H9 (cell line): ENCODE measurements around the gene PDIA2. TPM values are rescaled to one million over a fixed set of nuclear protein-coding genes. Genes with fewer than 3 reads are reported as not detected.

Experiments used
- DNase-seq: peaks from one replicate; pipeline ENCODE4 v3.0.0-alpha.2; 2017
- H2AFZ ChIP-seq: one replicate; pipeline ENCODE4 v1.6.1; 2013; ENCODE audit warnings: mild to moderate bottlenecking, low read length, control low read depth, moderate library complexity
- H2AK5ac ChIP-seq: 2 replicates; pipeline ENCODE4 v1.6.1; 2013; ENCODE audit warnings: low read length, control low read depth, mixed read lengths; ENCODE audit not compliant: insufficient read length
- H2BK120ac ChIP-seq: one replicate; pipeline ENCODE4 v1.6.1; 2013; ENCODE audit warnings: low read depth, mild to moderate bottlenecking, low read length, control low read depth, inconsistent platforms; ENCODE audit not compliant: poor library complexity, severe bottlenecking
- H2BK12ac ChIP-seq: 2 replicates; pipeline ENCODE4 v1.6.1; 2013; ENCODE audit warnings: low read length, control low read depth, mixed read lengths, low read depth; ENCODE audit not compliant: insufficient read length
- H2BK15ac ChIP-seq: 2 replicates; pipeline ENCODE4 v1.6.1; 2013; ENCODE audit warnings: low read depth, low read length, control low read depth
- H2BK20ac ChIP-seq: one replicate; pipeline ENCODE4 v1.6.1; 2013; ENCODE audit warnings: low read depth, mild to moderate bottlenecking, low read length, control low read depth, inconsistent platforms; ENCODE audit not compliant: poor library complexity, severe bottlenecking
- H2BK5ac ChIP-seq: 2 replicates; pipeline ENCODE4 v1.6.1; 2013; ENCODE audit warnings: low read length, control low read depth, mixed read lengths; ENCODE audit not compliant: insufficient read length
- H3K14ac ChIP-seq: 2 replicates; pipeline ENCODE4 v1.6.1; 2013; ENCODE audit warnings: low read length, control low read depth; ENCODE audit not compliant: insufficient read depth
- H3K18ac ChIP-seq: 2 replicates; pipeline ENCODE4 v1.6.1; 2013; ENCODE audit warnings: low read depth, mild to moderate bottlenecking, mixed read lengths, low read length, control low read depth; ENCODE audit not compliant: insufficient read length
- H3K23ac ChIP-seq: 2 replicates; pipeline ENCODE4 v1.6.1; 2013; ENCODE audit warnings: low read length, control low read depth, mixed read lengths, low read depth; ENCODE audit not compliant: insufficient read length
- H3K23me2 ChIP-seq: 2 replicates; pipeline ENCODE4 v1.6.1; 2013; ENCODE audit warnings: low read depth, mild to moderate bottlenecking, mixed read lengths, low read length, control low read depth; ENCODE audit not compliant: insufficient read length, poor library complexity, severe bottlenecking
- H3K27ac ChIP-seq: 2 replicates; pipeline ENCODE4 v1.5.1; 2013; ENCODE audit warnings: low read length, control low read depth, mixed read lengths, low read depth; ENCODE audit not compliant: insufficient read length
- H3K27me3 ChIP-seq: 2 replicates; pipeline ENCODE4 v1.6.1; 2013; ENCODE audit warnings: low read length, control low read depth, inconsistent platforms; ENCODE audit not compliant: insufficient read depth
- H3K4ac ChIP-seq: 2 replicates; pipeline ENCODE4 v1.6.1; 2013; ENCODE audit warnings: low read depth, mild to moderate bottlenecking, control low read depth, inconsistent platforms, low read length, moderate library complexity
- H3K4me1 ChIP-seq: 2 replicates; pipeline ENCODE4 v1.6.1; 2013; ENCODE audit warnings: low read length, control low read depth, inconsistent platforms; ENCODE audit not compliant: insufficient read depth
- H3K4me2 ChIP-seq: 2 replicates; pipeline ENCODE4 v1.6.1; 2013; ENCODE audit warnings: low read length, control low read depth, mixed read lengths; ENCODE audit not compliant: insufficient read length, insufficient read depth
- H3K56ac ChIP-seq: 2 replicates; pipeline ENCODE4 v1.6.1; 2013; ENCODE audit warnings: low read depth, mild to moderate bottlenecking, mixed read lengths, low read length, control low read depth; ENCODE audit not compliant: insufficient read length
- H3K79me1 ChIP-seq: 2 replicates; pipeline ENCODE4 v1.6.1; 2013; ENCODE audit warnings: low read depth, mild to moderate bottlenecking, moderate library complexity, low read length, control low read depth, inconsistent platforms; ENCODE audit not compliant: insufficient read depth, poor library complexity, severe bottlenecking
- H3K79me2 ChIP-seq: 2 replicates; pipeline ENCODE4 v1.6.1; 2013; ENCODE audit warnings: low read length, control low read depth, inconsistent platforms; ENCODE audit not compliant: insufficient read depth
- H3K9ac ChIP-seq: 2 replicates; pipeline ENCODE4 v1.6.1; 2013; ENCODE audit warnings: low read length, control low read depth, mixed read lengths; ENCODE audit not compliant: insufficient read length; ENCODE audit errors: extremely low read depth
- H3K9me3 ChIP-seq: one replicate; pipeline ENCODE4 v1.6.1; 2013; ENCODE audit warnings: low read depth, low read length, inconsistent platforms; ENCODE audit not compliant: control insufficient read depth
- H3T11ph ChIP-seq: one replicate; pipeline ENCODE4 v1.6.1; 2013; ENCODE audit warnings: mild to moderate bottlenecking, low read length, control low read depth, inconsistent platforms
- H4K20me1 ChIP-seq: one replicate; pipeline ENCODE4 v1.6.1; 2013; ENCODE audit not compliant: control insufficient read depth, insufficient read length, insufficient read depth
- H4K5ac ChIP-seq: 2 replicates; pipeline ENCODE4 v1.6.1; 2013; ENCODE audit warnings: low read depth, mild to moderate bottlenecking, mixed read lengths, low read length, control low read depth; ENCODE audit not compliant: insufficient read length
- H4K8ac ChIP-seq: replicated peaks from 2 replicates; pipeline ENCODE4 v1.6.1; 2013; ENCODE audit warnings: low read length, control low read depth, mixed read lengths, low read depth; ENCODE audit not compliant: insufficient read length
- H4K91ac ChIP-seq: 2 replicates; pipeline ENCODE4 v1.6.1; 2013; ENCODE audit warnings: low read depth, mild to moderate bottlenecking, moderate library complexity, mixed read lengths, low read length, control low read depth; ENCODE audit not compliant: insufficient read length
- H3K27ac Mint-ChIP-seq, 3 experiments: 2 replicates in 2 of 3; 3 replicates in 1 of 3; pipeline ENCODE4 v1.8.0; 2020 to 2021; ENCODE audit warnings: mixed read lengths in 3 of 3, mild to moderate bottlenecking in 1 of 3, moderate library complexity in 1 of 3
- H3K27me3 Mint-ChIP-seq: 2 replicates; pipeline ENCODE4 v1.8.0; 2021; ENCODE audit warnings: low read depth, mild to moderate bottlenecking, moderate library complexity, mixed read lengths
- H3K36me3 Mint-ChIP-seq, 3 experiments: 2 replicates in 2 of 3; 3 replicates in 1 of 3; pipeline ENCODE4 v1.8.0; 2020 to 2021; ENCODE audit warnings: low read depth in 3 of 3, mixed read lengths in 3 of 3; ENCODE audit not compliant: insufficient read depth in 1 of 3
- H3K4me1 Mint-ChIP-seq, 2 experiments: 2 replicates each; pipeline ENCODE4 v1.8.0; 2020; ENCODE audit warnings: mixed read lengths in 2 of 2
- H3K4me3 Mint-ChIP-seq, 2 experiments: 2 replicates in 1 of 2; 3 replicates in 1 of 2; pipeline ENCODE4 v1.8.0; 2020 to 2021; ENCODE audit warnings: mild to moderate bottlenecking in 2 of 2, mixed read lengths in 2 of 2, moderate library complexity in 1 of 2
- H3K9me3 Mint-ChIP-seq, 2 experiments: 2 replicates in 1 of 2; 3 replicates in 1 of 2; pipeline ENCODE4 v1.8.0; 2020; ENCODE audit warnings: mild to moderate bottlenecking in 2 of 2, mixed read lengths in 2 of 2, moderate library complexity in 1 of 2
- WGBS: extraction: QIAGEN DNeasy Blood & Tissue Kit; methylation state at CpG from one replicate; pipeline ENCODE4 v1.1.7; 2013; ENCODE audit warnings: missing lambda C conversion rate, low lambda C conversion rate, mixed read lengths; ENCODE audit not compliant: insufficient read length; ENCODE audit errors: extremely low coverage; 5-methylcytosine and 5-hydroxymethylcytosine counted together
- total RNA-seq: library from RNA; stranded (reverse); gene quantifications from 2 replicates; pipeline ENCODE4 v1.2.1, GENCODE V29; 2021
- TF ChIP-seq, protein P1 (sequence below): fragments of 200-600 bp; sonication (generic); conservative IDR thresholded peaks from 3 replicates; pipeline ENCODE4 v1.8.0; 2021; ENCODE audit warnings: antibody characterized with exemption, mild to moderate bottlenecking

PDIA2 gene
- total RNA-seq, 1 experiment from 2014 or later, result 1.4 TPM

DNA sequence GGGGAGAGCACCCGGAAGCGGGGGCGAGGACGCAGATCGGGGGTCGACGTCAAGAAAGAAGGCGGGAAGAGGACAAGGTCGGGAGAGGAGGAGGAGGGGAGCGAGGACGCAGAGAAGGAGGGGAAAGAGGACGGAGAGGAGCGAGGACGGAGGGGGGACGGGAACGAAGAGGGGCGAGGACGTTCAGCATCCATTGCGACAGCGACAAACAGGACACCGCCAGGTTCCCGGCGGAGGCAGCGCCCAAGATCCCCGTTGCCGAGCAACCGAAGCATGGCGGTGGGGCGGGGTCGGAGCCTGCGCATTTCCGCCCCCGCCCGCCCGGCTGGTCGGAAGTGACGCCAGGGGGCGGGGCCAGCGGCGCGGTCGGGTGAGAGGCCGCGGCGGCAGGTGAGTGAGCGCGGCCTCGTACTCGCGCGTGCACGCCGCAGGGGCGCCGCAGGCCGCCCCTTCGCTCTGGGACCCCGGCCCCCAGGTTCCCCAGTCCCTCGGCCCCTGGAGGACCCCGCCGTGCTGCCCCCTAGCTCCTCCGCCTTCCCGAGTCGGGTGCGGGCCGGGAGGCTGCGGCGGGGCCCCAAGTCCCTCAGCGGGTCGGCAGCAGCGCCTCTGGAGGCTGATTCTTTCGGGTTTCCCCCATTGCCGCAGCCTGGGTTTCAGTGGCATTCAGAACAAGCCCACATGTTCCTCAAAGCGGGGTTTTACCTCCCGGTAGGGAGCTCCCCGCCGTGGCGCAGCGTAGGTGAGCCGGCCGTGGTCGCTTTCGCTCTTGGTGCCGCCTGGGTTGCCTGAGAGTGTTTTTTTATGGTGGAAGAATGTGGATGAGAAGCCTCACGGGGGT lies 48.3 kb upstream of the PDIA2 start, which contains the start of gene FAM234A:
Gene FAM234A (plus strand): TSS at position 354 of the 838 bp plus-strand sequence. CDS start 19,593 bp downstream, outside the sequence.
- no peaks in the 10 kb centered on the region for H3K27me3 ChIP-seq
- H2BK12ac ChIP-seq, result peak within 1 kb of the TSS; percentile 19
- DNase-seq, result peak; percentile 94
- Mint-ChIP-seq H3K4me3 (peak within 1 kb of the TSS; percentile 94 to 97), H3K36me3 (peaks cover 0 to 6% (median 6%) of the 10 kb centered on the region in 3 experiments; a peak in 5 of 7 replicates), H3K9me3 (no peaks in the 10 kb centered on the region), H3K4me1 (peaks cover 0 to 8% of the 10 kb centered on the region in 2 experiments; a peak in 3 of 4 replicates), H3K27me3 (no peaks in the 10 kb centered on the region), H3K27ac (peak within 1 kb of the TSS; percentile 96 to 99 (median 99))
- no peak within 1 kb of the TSS for H3K4ac ChIP-seq
- H3K79me2 ChIP-seq, result no peaks in the 10 kb centered on the region
- no peak within 1 kb of the TSS for H2BK15ac ChIP-seq
- TF ChIP-seq, protein P1, sequence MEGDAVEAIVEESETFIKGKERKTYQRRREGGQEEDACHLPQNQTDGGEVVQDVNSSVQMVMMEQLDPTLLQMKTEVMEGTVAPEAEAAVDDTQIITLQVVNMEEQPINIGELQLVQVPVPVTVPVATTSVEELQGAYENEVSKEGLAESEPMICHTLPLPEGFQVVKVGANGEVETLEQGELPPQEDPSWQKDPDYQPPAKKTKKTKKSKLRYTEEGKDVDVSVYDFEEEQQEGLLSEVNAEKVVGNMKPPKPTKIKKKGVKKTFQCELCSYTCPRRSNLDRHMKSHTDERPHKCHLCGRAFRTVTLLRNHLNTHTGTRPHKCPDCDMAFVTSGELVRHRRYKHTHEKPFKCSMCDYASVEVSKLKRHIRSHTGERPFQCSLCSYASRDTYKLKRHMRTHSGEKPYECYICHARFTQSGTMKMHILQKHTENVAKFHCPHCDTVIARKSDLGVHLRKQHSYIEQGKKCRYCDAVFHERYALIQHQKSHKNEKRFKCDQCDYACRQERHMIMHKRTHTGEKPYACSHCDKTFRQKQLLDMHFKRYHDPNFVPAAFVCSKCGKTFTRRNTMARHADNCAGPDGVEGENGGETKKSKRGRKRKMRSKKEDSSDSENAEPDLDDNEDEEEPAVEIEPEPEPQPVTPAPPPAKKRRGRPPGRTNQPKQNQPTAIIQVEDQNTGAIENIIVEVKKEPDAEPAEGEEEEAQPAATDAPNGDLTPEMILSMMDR, result peak; percentile 59
- no peak within 1 kb of the TSS for H4K91ac ChIP-seq
- H2AK5ac ChIP-seq, result no peak within 1 kb of the TSS
- no peak within 1 kb of the TSS for H3K56ac ChIP-seq
- no peak within 1 kb of the TSS for H2BK20ac ChIP-seq
- peak within 1 kb of the TSS; percentile 73 for H3K9ac ChIP-seq
- no peak within 1 kb of the TSS for H4K8ac ChIP-seq
- peak within 1 kb of the TSS; percentile 98 for H3K14ac ChIP-seq
- H2AFZ ChIP-seq, result no peak within 1 kb of the TSS
- no CpG with 5 or more reads among the region's 85 CpGs for WGBS
- H3K23ac ChIP-seq, result no peak within 1 kb of the TSS
- peak within 1 kb of the TSS; percentile 38 for H3K27ac ChIP-seq
- no peaks in the 10 kb centered on the region for H3K79me1 ChIP-seq
- no peak within 1 kb of the TSS for H2BK120ac ChIP-seq
- peak within 1 kb of the TSS; percentile 99 for H3K18ac ChIP-seq
- H3K4me1 ChIP-seq, result no peaks in the 10 kb centered on the region
- peak within 1 kb of the TSS; percentile 54 for H2BK5ac ChIP-seq
- H3T11ph ChIP-seq, result no peak within 1 kb of the TSS
- no peaks in the 10 kb centered on the region for H3K9me3 ChIP-seq
- H3K4me2 ChIP-seq, result peak within 1 kb of the TSS; percentile 82
- peak within 1 kb of the TSS; percentile 93 for H4K5ac ChIP-seq
- no peaks in the 10 kb centered on the region for H4K20me1 ChIP-seq
- peaks cover 3% of the 10 kb centered on the region for H3K23me2 ChIP-seq
